ENCODE data around the gene PSMG3. TPM values are rescaled to one million over a fixed set of nuclear protein-coding genes. Genes with fewer than 3 reads are reported as not detected.

PSMG3 gene
- polyA plus RNA-seq, 2 of the 4 experiments (the other 2 are of a cell fraction) = 75.9 to 89.3 TPM

DNA sequence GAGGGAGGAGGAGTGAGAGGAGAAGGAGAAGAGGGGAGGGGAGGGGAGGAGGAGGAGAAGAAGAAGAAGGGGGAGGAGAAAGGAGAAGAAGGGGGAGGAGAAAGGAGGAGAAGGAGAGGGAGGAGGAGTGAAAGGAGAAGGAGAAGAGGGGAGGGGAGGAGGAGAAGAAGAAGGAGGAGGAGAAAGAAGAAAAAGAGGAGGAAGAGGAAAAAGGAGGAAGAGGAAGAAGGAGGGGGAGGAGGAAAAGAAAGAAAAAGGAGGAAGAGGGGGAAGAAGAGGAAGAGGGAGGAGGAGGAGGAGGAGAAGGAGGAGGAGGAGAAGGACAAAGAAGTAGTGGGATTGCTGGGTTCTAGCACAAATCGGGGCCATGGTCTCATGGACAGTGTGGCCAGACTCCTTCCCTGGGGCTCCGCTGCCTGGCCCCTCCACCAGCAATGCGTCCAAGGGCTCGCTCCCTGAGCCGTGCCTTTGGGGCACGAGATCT lies 43.5 kb downstream of the PSMG3 start:
- ATAC-seq (peak; percentile 2 to 52; a peak in 3 of 6 replicates), FAIRE-seq (no peak), DNase-seq (ENCODE audit: low read depth in 1 of 2, low spot score in 1 of 2) (peak in 1 of 2 experiments; percentile 83)
- ChIA-PET POLR2A (no interaction called here), CTCF (interaction anchor here (1.5 kb wide), 2 partner anchors 19 to 22 kb away, joined by 4 to 5 read pairs; partner anchors contain the start of gene INTS1)
- H3K9me3 ChIP-seq = no peaks in the 10 kb centered on the region
- H3K4me1 ChIP-seq = peaks cover 47% of the 10 kb centered on the region
- no peak for TF ChIP-seq ZFP36 (IDR thresholded peaks at IDR 0.05; ENCODE audit: borderline replicate concordance, partially characterized antibody)
- TF ChIP-seq CHD2 (IDR thresholded peaks at IDR 0.05; ENCODE audit: low read length, partially characterized antibody) = no peak
- TF ChIP-seq, protein P1, sequence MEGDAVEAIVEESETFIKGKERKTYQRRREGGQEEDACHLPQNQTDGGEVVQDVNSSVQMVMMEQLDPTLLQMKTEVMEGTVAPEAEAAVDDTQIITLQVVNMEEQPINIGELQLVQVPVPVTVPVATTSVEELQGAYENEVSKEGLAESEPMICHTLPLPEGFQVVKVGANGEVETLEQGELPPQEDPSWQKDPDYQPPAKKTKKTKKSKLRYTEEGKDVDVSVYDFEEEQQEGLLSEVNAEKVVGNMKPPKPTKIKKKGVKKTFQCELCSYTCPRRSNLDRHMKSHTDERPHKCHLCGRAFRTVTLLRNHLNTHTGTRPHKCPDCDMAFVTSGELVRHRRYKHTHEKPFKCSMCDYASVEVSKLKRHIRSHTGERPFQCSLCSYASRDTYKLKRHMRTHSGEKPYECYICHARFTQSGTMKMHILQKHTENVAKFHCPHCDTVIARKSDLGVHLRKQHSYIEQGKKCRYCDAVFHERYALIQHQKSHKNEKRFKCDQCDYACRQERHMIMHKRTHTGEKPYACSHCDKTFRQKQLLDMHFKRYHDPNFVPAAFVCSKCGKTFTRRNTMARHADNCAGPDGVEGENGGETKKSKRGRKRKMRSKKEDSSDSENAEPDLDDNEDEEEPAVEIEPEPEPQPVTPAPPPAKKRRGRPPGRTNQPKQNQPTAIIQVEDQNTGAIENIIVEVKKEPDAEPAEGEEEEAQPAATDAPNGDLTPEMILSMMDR (IDR thresholded peaks at IDR 0.05) = no peak
- 0 out of 5 replicates have a peak, but pooled peaks of 1 of the 2 experiments have one; percentile 16 for TF ChIP-seq JUN (IDR thresholded peaks at IDR 0.05)
- WGBS (ENCODE audit: missing lambda C conversion rate) = 56% methylated on average over 6 of the region's 6 CpGs
- peak overlapping the region; percentile 92 to 98 for H3K27ac ChIP-seq
- peak overlapping the region; percentile 27; the same call in 2 of the 3 replicates for H3K4me3 ChIP-seq
- peak overlapping the region; percentile 81 for H3K4me2 ChIP-seq

DNA sequence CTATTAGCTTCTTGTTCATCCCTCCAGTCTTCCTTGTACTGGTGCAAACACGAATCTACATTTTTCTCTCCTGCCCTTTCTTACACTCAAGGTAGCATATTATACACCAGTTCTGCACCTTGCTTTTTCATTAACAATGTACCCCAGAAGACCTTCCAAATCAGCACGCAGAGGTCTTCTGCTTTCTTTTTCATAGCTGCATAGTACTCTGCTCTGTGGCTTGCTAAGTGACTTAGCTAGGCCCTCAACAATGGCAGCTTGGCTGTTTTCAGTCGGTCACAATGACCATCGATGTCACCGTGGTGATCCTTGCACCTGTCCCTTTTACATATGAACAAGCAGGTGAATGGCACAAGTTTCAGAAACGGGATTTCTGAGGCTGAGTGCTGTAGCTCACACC lies 44.4 kb downstream of the PSMG3 start:
- ChIA-PET POLR2A (no interaction called here), CTCF (interaction anchor here (1.5 to 2.1 kb wide), 3 partner anchors 19 to 33 kb away, joined by 4 to 9 read pairs (median 5); partner anchors contain the start of gene INTS1)
- Histone ChIP-seq H3K4me3 (no peak overlapping the region), H3K4me2 (no peak overlapping the region), H3K27ac (peak overlapping the region; percentile 95 to 98), H3K4me1 (peaks cover 52% of the 10 kb centered on the region), H3K9me3 (no peaks in the 10 kb centered on the region)
- ATAC-seq = no peak
- FAIRE-seq = no peak
- 93% methylated on average over 6 of the region's 6 CpGs for WGBS (ENCODE audit: missing lambda C conversion rate)
- TF ChIP-seq RAD21 (conservative IDR thresholded peaks at IDR 0.05 in 1 of 2, IDR thresholded peaks at IDR 0.05 in 1 of 2) (no peak), TP53 (CRISPR knock-in tag; IDR thresholded peaks at IDR 0.05) (no peak), KDM1A (IDR thresholded peaks at IDR 0.05; ENCODE audit: low read depth) (no peak; the same call in 1 of the 2 replicates), BHLHE40 (IDR thresholded peaks at IDR 0.05; ENCODE audit: low read depth, low read length) (no peak), RARB (CRISPR knock-in tag; IDR thresholded peaks at IDR 0.05) (no peak), EHMT2 (IDR thresholded peaks at IDR 0.05; ENCODE audit: low read depth) (no peak), HEYL (CRISPR knock-in tag; IDR thresholded peaks at IDR 0.05) (no peak), FOXS1 (CRISPR knock-in tag; IDR thresholded peaks at IDR 0.05) (no peak), FOSB (CRISPR knock-in tag; IDR thresholded peaks at IDR 0.05) (no peak), ZNF302 (CRISPR knock-in tag; IDR thresholded peaks at IDR 0.05) (no peak), RNF2 (IDR thresholded peaks at IDR 0.05; ENCODE audit: borderline replicate concordance, low read depth) (no peak), GATA3 (IDR thresholded peaks at IDR 0.05; ENCODE audit: borderline replicate concordance) (no peak)
- TF ChIP-seq, protein P2, sequence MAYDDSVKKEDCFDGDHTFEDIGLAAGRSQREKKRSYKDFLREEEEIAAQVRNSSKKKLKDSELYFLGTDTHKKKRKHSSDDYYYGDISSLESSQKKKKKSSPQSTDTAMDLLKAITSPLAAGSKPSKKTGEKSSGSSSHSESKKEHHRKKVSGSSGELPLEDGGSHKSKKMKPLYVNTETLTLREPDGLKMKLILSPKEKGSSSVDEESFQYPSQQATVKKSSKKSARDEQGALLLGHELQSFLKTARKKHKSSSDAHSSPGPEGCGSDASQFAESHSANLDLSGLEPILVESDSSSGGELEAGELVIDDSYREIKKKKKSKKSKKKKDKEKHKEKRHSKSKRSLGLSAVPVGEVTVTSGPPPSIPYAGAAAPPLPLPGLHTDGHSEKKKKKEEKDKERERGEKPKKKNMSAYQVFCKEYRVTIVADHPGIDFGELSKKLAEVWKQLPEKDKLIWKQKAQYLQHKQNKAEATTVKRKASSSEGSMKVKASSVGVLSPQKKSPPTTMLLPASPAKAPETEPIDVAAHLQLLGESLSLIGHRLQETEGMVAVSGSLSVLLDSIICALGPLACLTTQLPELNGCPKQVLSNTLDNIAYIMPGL (CRISPR knock-in tag; IDR thresholded peaks at IDR 0.05; ENCODE audit: borderline replicate concordance) = no peak
- TF ChIP-seq, protein P3, sequence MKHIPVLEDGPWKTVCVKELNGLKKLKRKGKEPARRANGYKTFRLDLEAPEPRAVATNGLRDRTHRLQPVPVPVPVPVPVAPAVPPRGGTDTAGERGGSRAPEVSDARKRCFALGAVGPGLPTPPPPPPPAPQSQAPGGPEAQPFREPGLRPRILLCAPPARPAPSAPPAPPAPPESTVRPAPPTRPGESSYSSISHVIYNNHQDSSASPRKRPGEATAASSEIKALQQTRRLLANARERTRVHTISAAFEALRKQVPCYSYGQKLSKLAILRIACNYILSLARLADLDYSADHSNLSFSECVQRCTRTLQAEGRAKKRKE (CRISPR knock-in tag; IDR thresholded peaks at IDR 0.05; ENCODE audit: low read depth) = no peak
- TF ChIP-seq, protein P4, sequence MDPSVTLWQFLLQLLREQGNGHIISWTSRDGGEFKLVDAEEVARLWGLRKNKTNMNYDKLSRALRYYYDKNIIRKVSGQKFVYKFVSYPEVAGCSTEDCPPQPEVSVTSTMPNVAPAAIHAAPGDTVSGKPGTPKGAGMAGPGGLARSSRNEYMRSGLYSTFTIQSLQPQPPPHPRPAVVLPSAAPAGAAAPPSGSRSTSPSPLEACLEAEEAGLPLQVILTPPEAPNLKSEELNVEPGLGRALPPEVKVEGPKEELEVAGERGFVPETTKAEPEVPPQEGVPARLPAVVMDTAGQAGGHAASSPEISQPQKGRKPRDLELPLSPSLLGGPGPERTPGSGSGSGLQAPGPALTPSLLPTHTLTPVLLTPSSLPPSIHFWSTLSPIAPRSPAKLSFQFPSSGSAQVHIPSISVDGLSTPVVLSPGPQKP (IDR thresholded peaks at IDR 0.05; ENCODE audit: low read depth, low read length) = no peak
- no peak for DNase-seq (ENCODE audit: low read depth in 1 of 2, low spot score in 1 of 2)
